SU-DHL-6 (cell line): ENCODE results near the gene PTRH1.

Experiments used
- H2AFZ ChIP-seq: fragments of 200-600 bp; sonication (generic); 2 replicates; pipeline ENCODE4 v1.6.1; 2014; ENCODE audit warnings: low read depth, mild to moderate bottlenecking, moderate library complexity, mixed read lengths, antibody characterized with exemption, low read length; ENCODE audit not compliant: severe bottlenecking
- H3F3A ChIP-seq: fragments of 200-600 bp; shearing (Covaris generic); 2 replicates; pipeline ENCODE4 v1.6.0; 2016; ENCODE audit warnings: antibody characterized with exemption, mild to moderate bottlenecking; ENCODE audit not compliant: insufficient read depth
- H3K27ac ChIP-seq: fragments of 200-600 bp; sonication (generic); 2 replicates; pipeline ENCODE4 v1.5.1; 2016; ENCODE audit warnings: low read depth, mild to moderate bottlenecking, low read length, moderate library complexity, mixed read lengths
- H3K27me3 ChIP-seq: fragments of 200-600 bp; sonication (generic), shearing (Covaris generic); 2 replicates; pipeline ENCODE4 v1.6.0; 2014; ENCODE audit warnings: mild to moderate bottlenecking, low read length
- H3K36me3 ChIP-seq: fragments of 200-600 bp; sonication (generic); 2 replicates; pipeline ENCODE4 v1.6.1; 2014; ENCODE audit warnings: mild to moderate bottlenecking, low read length, mixed read lengths
- H3K4me2 ChIP-seq: fragments of 300-600, 200-600 bp; shearing (Covaris generic), sonication (generic); 2 replicates; pipeline ENCODE4 v1.6.0; 2014; ENCODE audit warnings: low read length, low read depth, mild to moderate bottlenecking; ENCODE audit not compliant: poor library complexity, severe bottlenecking
- H3K4me3 ChIP-seq: fragments of 200-600 bp; sonication (generic); 2 replicates; pipeline ENCODE4 v1.5.1; 2014; ENCODE audit warnings: antibody characterized with exemption, low read length, mild to moderate bottlenecking, mixed read lengths; ENCODE audit not compliant: insufficient read depth, poor library complexity, severe bottlenecking
- H3K79me2 ChIP-seq: fragments of 200-600 bp; sonication (generic); 2 replicates; pipeline ENCODE4 v1.6.1; 2014; ENCODE audit warnings: mild to moderate bottlenecking, low read length, moderate library complexity; ENCODE audit not compliant: insufficient read depth
- H3K9ac ChIP-seq: fragments of 200-600 bp; sonication (generic); 2 replicates; pipeline ENCODE4 v1.7.0; 2014; ENCODE audit warnings: mild to moderate bottlenecking, low read length
- H3K9me2 ChIP-seq: fragments of 200-600 bp; sonication (generic); replicated peaks from 2 replicates; pipeline ENCODE4 v1.6.1; 2014; ENCODE audit warnings: low read length; ENCODE audit not compliant: insufficient read depth
- H3K9me3 ChIP-seq: fragments of 200-600 bp; sonication (generic); 2 replicates; pipeline ENCODE4 v1.6.1; 2014; ENCODE audit warnings: low read length, mixed read lengths; ENCODE audit not compliant: insufficient read depth
- H4K20me1 ChIP-seq: fragments of 200-600 bp; sonication (generic); 2 replicates; pipeline ENCODE4 v1.6.1; 2014; ENCODE audit warnings: low read depth, mild to moderate bottlenecking, antibody characterized with exemption, low read length, moderate library complexity, mixed read lengths
- CTCF ChIP-seq: fragments of 200-600 bp; sonication (generic); IDR thresholded peaks from one replicate; pipeline ENCODE4 v1.5.1; 2017; ENCODE audit warnings: antibody characterized with exemption, mild to moderate bottlenecking, low read length, moderate library complexity; ENCODE audit not compliant: insufficient read depth, poor library complexity, severe bottlenecking
- EZH2phosphoT487 ChIP-seq: fragments of 200-600 bp; sonication (generic), shearing (Covaris generic); conservative IDR thresholded peaks from 2 replicates; pipeline ENCODE4 v1.6.1; 2018; ENCODE audit warnings: mild to moderate bottlenecking, antibody characterized with exemption, low read length, moderate library complexity, mixed read lengths

The PTRH1 gene

GRCh38 chr9:127693143-127693542, 22.3 kb downstream of the PTRH1 start:
- no peaks in the 10 kb centered on the region for H3K9me3 ChIP-seq
- no peaks in the 10 kb centered on the region for H4K20me1 ChIP-seq
- H3K36me3 ChIP-seq: no peaks in the 10 kb centered on the region
- TF ChIP-seq CTCF: no peak
- no peak for TF ChIP-seq EZH2phosphoT487
- no peaks in the 10 kb centered on the region for H3K27me3 ChIP-seq
- H2AFZ ChIP-seq: no peak overlapping the region
- no peaks in the 10 kb centered on the region for H3K79me2 ChIP-seq
- no peak overlapping the region for H3K9ac ChIP-seq
- H3K9me2 ChIP-seq: no peaks in the 10 kb centered on the region
- H3K4me2 ChIP-seq: no peak overlapping the region
- H3K4me3 ChIP-seq: no peak overlapping the region
- H3K27ac ChIP-seq: no peak overlapping the region
- H3F3A ChIP-seq: no peaks in the 10 kb centered on the region

- H4K20me1 ChIP-seq: no peaks in the 10 kb centered on the region
- no peaks in the 10 kb centered on the region for H3F3A ChIP-seq
- no peak overlapping the region for H3K9ac ChIP-seq
- no peaks in the 10 kb centered on the region for H3K27me3 ChIP-seq
- H3K4me3 ChIP-seq: no peak overlapping the region
- H3K27ac ChIP-seq: no peak overlapping the region
- H2AFZ ChIP-seq: no peak overlapping the region
- H3K4me2 ChIP-seq: no peak overlapping the region
- no peaks in the 10 kb centered on the region for H3K9me3 ChIP-seq
- H3K79me2 ChIP-seq: no peaks in the 10 kb centered on the region
- no peaks in the 10 kb centered on the region for H3K9me2 ChIP-seq
- no peaks in the 10 kb centered on the region for H3K36me3 ChIP-seq
- TF ChIP-seq EZH2phosphoT487 (no peak), CTCF (no peak)
Measured at GRCh38 chr9:127692071-127692470, 23.4 kb downstream of the PTRH1 start.

GRCh38 chr9:127690735-127691134, 24.7 kb downstream of the PTRH1 start:
- H2AFZ ChIP-seq: no peak overlapping the region
- H3K27me3 ChIP-seq: no peaks in the 10 kb centered on the region
- H3K9me2 ChIP-seq: no peaks in the 10 kb centered on the region
- no peak overlapping the region for H3K9ac ChIP-seq
- no peaks in the 10 kb centered on the region for H3K36me3 ChIP-seq
- H3K79me2 ChIP-seq: no peaks in the 10 kb centered on the region
- H3K4me2 ChIP-seq: no peak overlapping the region
- H3F3A ChIP-seq: no peaks in the 10 kb centered on the region
- TF ChIP-seq EZH2phosphoT487 (no peak), CTCF (no peak)
- H3K9me3 ChIP-seq: no peaks in the 10 kb centered on the region
- H3K27ac ChIP-seq: no peak overlapping the region
- H4K20me1 ChIP-seq: no peaks in the 10 kb centered on the region
- no peak overlapping the region for H3K4me3 ChIP-seq
